NCI-H82 (cell line): Measurements from ENCODE around the gene SQSTM1.
"Not testable (repeated sequence)": the region's sequence is repeated elsewhere in the genome, so short reads cannot be mapped to it uniquely, and the experiment has no call there.

Source experiments
- DNase-seq: peaks from one replicate; lab custom pipeline; 2025; lab: John Stamatoyannopoulos, UW

The SQSTM1 gene

DNA sequence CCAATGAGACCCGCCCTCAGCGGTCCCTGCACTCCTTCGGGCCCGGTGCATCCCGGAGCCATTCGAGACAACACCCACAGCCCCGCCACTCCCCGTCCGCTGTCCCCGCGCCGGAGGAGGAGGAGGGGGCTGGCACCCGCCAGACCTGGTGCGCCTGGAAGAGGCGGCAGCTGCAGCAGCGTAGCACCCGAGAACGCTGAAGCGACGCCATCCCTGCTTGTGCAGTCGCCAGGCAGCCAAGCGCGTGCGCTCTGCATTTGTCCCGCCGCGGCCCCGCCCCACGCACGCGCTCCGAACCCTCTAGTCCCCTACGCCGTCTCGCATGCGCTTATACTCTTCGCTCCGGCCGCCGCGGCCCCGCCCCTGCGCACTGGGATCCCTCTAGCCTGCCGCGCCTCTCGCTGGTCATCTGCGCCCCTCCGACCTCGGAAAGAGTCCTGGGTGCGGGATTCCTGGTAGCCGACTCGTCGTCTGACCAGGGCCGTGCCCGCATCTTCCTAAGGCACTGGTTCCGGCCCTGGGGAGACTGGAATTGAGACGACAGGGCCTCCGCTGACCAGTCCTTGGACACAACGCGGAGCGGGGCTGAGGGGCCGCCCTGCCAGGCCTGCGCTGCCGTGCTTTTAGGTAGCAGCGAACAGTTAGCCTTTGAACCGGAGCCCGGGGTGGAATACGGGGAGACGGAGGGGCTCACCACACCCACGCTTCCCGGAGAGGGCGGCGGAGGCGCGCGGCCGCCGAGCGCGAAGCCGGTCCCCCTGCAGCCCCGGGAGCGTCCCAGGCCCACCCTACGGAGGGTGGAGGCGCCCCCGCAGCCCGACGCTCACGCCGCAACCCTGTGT lies 38.1 kb downstream of the SQSTM1 start, which contains the start of gene MRNIP:
Gene MRNIP (minus strand): TSS at position 232 of the 842 bp plus-strand sequence. CDS start 21 bp downstream, at position 211.
- peak; percentile 97 for DNase-seq

DNA sequence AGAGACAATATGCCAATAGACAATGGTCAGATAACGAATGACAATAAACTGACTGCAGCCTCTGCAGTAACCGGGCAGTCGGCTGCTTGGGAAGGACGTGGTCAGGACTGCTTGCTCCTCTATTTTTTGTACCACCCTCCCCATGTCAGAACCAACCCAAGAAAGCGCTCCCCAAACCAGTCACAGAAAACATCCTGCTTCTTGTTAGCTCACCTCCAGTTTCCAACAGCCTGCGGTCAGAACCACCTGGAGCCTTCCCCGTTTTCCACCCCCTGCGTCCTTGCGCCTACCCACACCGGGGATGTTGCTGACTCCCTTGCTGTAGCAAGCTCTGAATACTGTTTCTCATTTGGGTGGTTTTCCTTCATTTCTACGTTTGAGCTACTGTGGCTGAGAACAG lies 39.6 kb downstream of the SQSTM1 start:
- DNase-seq = no peak

DNA sequence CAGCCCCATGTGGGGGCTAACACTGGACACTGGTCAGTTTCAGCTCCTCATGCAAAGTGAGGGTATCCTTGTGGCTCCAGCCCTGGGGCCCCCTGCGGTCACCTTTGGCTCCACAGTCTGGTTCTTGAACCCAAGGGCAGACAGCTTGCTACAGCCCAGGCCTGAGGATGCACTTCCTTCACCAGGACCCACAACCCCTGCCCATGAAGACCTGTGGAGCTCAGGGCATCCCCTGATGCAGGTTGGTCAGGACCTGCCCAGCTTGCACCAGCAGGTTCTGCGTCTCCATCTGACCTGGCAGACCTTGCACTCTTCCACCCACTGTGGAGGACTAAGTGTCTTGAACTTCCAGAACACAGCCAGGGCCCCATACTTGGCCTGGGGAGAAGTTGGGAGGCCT lies 41.6 kb downstream of the SQSTM1 start:
- DNase-seq = no peak

DNA sequence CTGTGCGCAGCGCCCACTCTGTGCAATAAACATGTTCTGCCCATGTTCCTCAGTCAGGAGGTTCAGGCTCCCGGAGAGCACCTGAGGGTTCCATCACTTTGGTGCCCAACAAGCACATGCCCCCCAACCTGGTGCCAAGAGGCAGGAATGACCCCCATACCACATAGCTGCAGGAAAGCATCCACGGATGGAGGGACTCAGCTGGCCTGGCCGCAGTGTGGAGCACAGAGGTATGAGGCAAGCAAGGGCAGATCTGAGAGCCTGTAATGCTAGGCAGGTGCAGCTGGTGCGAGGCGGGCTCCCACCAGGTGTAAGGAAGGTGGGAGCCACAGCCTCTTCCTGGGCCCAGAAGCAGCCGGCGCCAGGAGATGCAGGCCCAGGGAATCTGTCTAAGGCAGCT lies 42.2 kb downstream of the SQSTM1 start:
- no peak for DNase-seq

DNA sequence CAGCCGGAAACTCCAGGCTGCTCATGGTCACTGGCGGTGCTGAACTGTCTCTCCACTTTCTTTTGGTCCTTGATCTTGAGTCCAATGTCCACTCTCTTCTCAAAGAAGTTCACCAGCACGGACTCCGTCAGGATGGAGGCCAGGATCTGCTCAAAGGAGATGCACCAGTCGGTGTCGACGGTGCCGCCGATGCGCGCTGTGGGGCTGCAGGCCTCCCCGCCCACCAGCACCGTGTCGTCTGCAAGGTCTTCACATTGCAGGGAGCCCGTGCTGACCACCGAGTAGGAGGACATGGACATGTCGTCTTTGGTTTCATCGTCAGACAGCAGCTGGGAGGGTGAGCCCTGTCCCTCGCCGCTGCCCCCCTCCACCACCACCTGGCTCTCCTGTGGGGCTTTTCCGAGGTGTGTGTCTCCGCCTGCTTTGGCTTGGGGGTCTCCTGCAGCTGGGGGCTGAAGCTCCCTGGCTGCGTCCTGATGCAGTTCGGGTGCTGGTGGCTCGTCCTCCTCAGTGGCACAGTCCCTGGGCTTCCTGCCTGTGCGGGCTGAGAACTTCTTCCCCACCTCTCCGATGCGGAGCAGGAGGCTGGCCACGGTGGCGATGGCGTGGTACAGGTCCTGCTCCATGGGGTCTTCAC lies 42.9 kb downstream of the SQSTM1 start:
- DNase-seq = no peak

DNA sequence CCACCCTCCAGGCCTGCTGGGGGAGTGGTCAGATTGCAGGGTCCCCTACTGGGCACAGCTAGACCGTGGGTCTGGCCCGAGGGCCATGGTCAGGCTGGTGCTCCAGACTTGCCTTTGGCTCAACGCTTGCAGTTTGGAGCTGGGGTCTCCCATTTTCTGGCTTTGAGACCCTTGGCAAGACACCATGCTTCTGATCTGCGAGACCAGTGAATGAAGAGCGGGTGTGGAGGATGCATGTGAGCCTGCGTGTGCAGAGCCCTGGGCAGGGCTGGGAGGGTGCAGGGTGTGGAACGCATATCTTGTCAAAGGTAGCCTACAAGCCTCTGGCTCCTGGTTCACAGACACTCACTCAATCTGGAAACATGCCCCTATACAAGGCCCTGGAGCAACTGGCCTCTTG lies 44.0 kb downstream of the SQSTM1 start:
- DNase-seq = no peak

DNA sequence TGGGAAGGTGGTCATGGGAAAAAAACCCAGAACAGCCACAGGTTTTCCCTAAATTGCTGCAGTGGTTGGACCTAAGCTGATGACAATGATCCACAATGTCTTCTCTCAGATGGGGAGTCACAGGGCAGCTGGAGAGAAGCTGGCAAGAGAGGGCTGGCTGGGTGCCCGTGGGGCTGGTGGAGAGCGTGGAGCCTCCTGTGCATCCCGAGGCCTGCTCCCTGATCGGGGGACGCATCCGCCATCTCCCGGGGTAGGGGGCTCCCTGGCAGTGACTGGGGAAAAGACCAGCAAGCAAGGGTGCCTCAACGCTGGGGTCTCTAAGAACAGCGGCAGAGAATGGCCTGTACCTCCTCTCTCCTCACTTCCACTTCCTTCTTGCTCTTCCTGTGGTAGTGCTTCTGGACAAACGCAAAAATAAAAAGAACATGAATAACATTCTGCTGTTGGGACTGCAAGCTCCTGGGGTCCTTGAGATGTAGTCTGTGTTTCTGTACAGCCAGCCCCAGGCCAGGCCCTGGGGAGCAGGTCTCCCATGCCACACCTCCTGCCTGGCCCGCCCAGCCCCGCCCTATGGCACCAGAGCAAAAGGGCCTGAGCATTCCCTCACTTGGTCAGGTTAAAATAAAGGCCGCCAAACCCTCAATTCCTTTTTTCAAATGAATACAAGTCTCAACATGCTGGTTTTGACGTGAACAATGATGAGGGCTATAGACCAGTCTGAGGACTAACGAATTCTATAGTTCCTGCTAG lies 45.0 kb downstream of the SQSTM1 start:
- no peak for DNase-seq

DNA sequence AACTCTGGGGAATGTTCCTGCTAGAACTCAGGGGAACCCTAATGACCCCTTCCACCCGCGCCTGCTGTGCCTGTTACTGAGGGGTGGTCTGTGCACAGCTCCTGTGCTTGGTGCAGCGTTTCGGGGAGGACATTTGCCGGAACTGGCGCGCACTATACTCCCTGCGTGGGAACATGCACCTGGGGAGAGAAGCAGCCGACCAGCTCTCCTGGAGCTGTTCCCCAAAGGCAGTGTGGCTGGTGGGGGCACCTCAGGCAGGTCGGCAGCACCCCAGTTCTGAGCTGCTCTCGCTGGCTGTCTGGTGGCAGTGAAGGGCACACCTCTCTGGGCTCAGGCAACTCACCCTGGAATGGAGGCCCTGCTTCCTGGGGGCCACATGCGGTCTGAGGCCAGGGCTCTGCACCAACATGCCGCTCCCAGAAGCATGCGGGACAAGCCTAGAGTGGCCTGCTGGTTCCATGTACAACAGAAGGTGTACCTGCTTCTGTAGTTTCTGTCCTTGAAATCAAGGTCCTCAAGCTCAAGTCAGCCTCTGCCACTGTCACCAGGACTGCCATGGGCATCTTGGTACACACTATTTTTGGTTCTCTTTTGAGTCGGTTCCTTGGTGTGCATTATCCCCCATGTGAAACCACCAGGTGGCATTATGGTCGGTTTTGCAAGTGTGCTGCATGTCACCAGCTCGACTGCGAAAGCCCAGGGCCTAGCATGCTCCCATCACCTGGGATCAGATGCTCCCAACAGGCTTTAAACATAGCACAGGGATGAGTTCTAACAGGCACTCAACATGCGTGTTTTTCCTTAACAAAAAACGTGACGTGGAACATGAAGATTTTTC lies 45.8 kb downstream of the SQSTM1 start:
- no peak for DNase-seq

DNA sequence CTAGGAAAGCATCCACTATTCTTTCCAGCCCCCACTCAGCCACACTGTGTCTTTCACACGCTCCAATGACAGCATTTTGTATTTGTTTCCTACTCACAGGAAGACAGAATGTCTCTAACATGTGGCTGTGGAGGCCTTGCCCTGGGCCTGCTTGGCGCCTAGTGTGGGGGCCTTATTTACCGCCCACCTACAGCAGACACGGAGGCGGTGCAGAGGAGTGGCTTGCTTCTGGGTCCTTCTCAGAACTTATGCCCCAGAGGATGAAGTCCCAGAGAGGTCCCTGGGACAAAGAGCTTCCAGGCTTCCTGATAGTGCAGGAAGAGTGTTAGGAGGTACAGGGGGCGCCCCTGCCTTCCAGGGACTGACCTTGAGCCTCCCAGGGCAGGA lies 46.4 kb downstream of the SQSTM1 start:
- no peak for DNase-seq

DNA sequence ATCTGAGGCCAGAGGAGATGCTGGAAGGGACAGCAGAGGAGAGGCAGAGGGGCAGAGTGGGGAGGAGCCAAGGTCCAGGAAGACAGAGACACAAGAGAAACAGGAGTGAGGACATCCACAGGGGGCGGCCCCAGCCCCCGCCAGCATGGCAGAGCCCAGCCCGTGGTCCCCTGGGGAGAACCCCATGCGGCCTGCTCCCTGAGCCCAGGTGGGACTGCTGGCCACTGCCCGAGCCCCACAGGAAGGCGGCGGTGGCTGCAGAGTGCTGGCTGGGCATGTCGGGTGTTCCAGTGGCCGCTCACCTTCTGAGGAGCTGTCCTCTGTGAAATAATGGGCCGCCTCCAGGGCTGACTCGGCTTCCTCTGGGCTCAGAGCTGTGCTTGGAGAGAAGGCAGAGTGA lies 46.8 kb downstream of the SQSTM1 start:
- DNase-seq = no peak

DNA sequence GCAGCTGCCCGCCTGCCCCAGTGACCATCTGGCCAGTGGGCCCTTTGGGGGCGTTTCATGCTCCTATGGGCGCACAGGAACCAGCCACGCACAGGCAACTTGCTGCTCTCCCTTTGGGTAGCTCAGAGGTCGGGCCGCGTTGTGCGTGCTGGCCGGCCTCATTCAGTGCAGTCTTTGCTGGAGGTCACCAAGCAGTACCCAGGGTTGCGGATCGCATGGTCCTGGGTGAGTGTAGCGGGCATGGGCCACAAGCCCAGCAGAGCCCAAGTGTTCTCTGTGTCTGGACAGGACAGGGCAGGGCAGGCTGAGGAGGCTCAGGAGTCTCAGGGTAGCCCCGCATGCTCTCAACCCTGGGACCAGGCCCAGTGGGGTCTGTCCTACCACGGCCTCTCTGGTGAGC lies 47.8 kb downstream of the SQSTM1 start:
- DNase-seq = no peak

DNA sequence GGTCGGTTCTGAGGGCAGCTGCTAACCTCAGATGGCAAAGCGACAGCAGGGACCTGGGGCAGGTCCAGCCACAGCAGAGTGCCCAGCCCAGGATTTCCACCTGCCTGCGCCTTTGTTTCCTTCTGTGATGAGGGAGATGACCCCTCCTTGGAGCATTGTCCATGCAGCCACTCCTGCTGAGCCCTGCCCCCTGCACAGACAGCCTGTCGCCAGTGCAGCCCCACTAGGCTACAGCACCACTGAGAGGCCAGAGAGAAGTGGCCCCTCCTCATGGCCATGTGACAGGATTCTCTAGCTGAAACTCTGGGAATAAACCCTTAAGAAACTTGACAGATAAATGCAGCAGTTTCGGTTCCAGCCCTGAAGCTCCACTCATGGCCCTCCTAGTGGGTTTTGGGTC lies 48.4 kb downstream of the SQSTM1 start:
- no peak for DNase-seq

DNA sequence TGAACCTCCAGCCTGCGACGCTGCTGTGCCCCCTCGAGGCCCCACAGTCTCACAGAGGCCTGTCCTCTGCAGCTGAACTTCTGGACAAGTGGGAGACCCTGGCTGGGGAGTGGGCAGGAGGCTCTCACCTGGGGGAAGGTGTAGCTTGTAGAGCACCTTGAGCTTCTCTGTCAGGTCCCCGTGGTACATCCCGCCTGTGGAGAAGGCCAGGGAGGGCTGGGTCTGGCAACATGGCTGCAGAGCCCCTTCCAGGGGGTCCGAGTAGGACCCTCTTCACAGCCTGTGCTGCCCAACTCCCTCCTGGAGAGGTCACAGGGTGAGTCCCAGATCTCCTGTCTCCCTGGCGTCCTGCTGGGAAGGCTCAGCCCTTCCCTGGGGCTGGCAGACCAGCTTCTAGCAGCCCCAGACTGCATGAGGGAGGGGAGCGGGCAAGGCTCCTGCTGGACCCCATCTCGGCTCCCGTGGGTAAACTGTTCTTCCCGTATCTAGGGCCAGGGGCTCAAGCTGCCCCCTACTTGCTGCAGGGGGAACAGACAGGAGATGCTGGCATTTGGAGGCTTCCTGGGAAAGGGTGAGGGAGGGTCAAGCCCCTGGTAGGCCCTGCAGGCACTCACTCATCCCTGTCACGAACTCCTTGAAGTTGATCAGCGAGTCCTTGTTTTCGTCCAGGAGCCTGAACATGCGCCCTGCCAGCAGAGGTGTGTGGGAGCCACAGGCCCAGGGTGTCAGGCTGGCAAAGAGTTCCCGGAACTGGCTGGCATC lies 49.1 kb downstream of the SQSTM1 start:
- DNase-seq = no peak

DNA sequence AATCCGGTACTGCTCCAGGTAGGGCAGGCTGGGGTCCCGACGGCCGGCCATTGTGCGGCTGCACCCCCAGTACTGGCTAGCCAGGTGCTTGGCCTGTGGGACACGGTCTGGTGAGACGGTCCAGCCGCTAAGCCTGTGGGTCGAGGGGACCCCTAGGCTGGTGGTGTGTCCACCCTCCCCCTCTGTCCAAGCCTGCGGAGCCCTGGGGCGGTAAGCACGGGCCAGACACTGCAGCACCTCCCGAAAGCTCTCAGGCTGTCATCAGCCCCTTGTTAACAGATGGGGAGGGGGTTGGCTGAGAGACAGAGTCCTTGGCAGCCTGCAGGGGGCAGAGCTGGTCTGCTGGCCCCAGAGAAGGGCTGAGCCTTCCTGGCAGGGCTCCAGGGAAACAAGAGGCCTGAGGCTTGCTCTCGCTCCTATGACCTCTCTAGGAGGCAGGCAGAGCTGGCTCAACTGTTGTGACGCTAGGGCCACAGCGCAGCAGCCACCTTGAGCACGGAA lies 49.7 kb downstream of the SQSTM1 start:
- peak; percentile 60 for DNase-seq

DNA sequence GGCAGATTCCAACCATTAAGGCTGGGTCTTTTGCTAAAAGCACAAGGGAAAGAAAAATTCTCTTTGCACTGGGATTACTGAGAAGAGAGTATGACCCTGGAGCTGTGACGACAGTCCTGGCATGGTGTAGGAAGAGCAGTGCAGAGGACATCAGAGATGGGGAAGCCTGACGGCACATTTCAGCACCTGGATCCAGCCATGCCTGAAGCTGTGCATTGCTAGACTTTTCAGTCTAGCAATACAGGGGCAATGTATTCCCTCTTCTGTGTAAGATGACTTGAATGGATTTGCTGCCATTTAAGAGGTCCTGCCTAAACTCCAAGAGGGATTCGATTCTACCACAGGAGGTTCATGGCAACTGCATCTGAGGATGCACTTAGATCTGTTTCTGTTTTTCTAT lies 50.2 kb downstream of the SQSTM1 start:
- no peak for DNase-seq

DNA sequence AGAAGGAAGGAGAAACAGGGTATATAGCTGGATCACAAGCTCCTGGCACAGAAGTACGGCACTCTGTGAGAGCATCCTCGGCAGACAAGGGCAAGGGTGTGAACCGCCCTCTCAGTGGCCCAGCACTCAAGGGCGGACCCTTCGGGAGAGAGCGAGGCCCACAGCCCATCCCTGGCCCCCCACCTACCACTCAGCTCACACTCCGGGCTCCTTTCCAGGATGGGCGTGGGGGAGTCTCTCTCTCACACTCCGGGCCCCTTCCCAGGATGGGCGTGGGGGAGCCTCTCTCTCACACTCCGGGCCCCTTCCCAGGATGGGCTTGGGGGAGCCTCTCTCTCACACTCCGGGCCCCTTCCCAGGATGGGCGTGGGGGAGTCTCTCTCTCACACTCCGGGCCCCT lies 50.8 kb downstream of the SQSTM1 start:
- DNase-seq = not testable (repeated sequence)

DNA sequence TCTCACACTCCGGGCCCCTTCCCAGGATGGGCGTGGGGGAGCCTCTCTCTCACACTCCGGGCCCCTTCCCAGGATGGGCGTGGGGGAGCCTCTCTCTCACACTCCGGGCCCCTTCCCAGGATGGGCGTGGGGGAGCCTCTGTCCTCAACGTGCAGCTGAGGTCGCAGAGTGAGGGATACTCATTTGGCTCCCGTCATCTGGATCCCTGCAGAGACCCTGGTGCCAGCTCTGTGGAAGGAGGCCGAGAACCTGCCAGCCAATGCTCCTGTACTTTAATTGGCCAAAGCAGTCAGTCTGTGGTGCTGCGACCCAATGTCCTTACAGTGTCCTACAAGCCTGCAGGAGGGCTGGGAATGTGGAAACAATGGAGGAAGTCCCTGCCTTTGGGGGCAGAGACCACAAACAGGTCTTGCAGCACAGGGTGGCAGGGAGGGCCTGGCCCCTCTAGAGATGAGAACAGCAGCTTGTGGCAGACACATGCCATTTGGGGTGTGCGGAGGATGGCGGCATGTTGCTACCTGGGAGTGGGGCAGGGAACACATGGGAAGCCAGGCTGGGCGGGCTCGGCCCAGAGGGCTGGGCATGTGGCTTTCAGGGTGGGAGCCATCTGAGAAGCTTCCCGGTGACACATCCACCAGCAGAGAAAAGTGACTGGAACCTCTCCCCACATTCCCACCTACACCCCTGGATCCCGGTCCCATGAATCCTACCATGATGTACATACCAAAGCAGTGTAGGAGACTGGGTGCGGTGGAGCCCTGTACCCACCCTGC lies 51.5 kb downstream of the SQSTM1 start:
- DNase-seq = no peak

DNA sequence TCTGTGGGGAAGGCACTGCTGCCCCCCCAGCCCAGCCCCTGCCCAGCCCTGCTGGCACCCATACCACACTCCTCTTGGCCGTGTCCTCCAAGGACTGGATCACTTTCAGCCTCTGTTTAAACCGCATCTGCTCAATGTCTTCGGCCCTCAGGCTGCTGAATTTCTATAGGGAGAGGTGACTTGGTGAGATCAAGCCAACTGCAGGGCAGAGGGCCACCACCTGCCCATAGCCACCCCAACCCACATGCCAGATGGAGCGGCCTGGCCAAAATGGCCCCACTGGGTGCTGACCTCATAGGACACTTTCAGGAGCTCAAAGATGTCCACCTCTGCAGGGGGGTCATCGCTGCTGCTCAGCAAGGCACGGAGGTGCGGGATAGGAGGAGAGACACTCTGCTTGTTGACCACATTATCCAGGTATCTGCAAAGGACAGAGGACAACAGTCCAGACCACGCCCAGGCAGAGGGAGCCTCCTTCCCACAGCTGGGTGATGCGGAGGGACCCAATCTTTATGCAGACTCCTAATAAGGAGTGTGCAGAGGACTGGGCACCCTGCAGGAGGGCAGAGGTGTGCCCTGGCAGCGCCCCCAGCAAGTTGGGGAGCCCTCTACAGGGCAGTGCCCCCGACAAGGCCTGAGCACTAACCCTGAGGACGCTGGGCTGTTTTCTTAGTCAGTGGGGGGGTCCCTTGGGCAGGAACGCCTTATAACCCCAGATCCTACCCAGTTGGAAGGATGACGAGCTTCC lies 52.3 kb downstream of the SQSTM1 start:
- DNase-seq = no peak

DNA sequence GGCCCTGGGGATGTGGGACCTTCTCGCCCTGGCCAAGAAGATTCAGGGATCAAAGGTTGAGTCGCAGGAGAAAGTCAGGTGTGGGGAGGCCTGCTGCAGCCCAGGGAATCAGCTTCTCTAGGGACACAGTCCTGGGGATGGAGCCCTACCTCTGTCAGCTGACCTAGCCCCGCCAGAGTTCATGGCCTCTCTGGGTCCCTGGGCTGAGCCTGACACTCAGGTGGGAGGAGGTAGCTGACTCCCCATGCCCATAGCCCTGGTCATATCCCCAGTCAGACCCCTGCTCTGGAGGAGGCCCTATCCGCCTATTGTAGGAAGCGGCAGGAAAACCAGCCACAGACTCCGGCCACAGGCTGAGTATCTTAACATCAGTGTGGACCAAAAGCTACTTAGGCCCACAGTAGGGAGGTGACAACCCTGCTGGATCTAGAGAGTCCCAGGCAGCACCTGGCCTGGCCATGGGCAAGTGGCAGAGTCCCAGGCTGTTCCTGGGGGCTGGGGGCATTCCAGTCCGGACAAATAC lies 52.9 kb downstream of the SQSTM1 start:
- DNase-seq = no peak
